LHCN-M2 (cell line): ENCODE data around the gene PTGES2. TPM values are rescaled to one million over a fixed set of nuclear protein-coding genes. Genes with fewer than 3 reads are reported as not detected.
"Not testable (repeated sequence)": the region's sequence is repeated elsewhere in the genome, so short reads cannot be mapped to it uniquely, and the experiment has no call there.

Experiments used
- DNase-seq: peaks from one replicate; pipeline ENCODE4 v3.0.0-alpha.2; 2012; ENCODE audit warnings: low read depth
- total RNA-seq: library from RNA; depleted of rRNA; stranded (reverse); fragments of >200 nt; gene quantifications from 2 replicates; pipeline ENCODE4 v1.2.3, GENCODE V29; 2014; rRNA removed

The PTGES2 gene
- total RNA-seq, 1 experiment from 2014 or later, result 62.8 TPM

DNA sequence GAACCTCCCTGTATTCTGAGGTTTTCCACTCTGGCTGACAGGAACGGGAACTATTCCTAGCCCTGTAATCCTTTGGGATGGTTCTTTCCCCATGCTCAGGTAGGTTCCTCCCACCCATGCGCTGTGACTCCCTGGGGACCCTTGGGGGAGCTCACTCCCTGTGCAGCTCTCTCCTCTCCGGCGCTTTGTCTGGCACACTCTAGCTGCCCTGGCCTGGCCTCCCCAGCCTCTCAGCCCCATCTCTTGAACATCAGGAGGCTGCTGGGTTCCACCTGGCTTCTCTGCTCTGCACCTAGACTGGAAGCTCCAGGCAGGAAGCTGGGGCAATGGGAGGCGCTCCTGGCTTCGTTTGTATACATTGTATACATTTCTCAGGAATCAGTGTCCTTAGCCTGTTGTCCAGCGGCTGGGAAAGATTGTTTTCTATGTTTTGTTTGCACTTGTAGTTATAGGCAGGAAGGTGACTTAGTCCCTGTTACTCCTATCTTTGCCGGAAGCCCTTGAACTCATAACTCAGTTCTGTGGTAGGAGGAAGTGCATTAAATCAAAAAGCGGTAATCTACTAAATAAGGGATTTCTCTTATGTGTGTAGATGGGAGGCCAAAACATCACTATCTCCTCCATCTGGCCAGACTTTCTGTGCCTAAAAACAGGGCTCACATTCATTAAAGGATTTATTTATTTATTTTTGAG lies 39.1 kb downstream of the PTGES2 start:
- DNase-seq, result no peak

DNA sequence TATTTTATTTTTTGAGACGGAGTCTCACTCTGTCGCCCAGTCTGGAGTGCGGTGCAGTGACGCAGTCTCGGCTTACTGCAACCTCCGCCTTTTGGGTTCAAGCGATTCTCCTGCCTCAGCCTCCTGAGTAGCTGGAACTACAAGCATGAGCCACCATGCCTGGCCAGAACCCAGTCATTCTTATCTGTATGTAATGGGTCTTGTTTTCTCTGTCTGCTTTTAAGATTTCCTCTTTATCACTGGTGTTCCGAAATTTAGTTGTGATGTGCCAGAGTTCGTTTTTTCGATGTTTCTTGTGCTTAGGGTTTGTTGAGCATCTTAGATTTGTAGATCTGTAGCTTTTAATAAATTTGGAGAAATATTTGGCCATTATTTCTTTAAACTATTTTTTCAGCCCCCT lies 40.3 kb downstream of the PTGES2 start:
- no peak for DNase-seq

DNA sequence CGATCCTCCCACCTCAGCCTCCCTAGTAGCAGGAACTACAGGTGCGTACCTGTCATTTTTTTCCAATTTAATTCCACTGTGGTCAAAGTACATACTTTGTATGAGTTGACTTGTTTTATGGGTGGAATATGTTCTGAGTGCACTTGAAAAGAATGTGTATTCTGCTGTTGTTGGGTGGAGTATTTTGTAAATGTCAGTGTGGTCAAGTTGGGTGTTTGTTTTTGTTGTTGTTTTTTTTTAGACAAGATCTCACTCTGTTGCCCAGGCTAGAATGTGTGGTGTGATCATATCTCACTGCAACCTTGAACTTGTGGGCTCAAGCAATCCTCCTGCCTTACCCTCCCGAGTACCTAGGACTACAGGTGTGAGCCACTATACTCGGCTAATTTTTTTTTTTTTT lies 41.6 kb downstream of the PTGES2 start:
- DNase-seq, result no peak

DNA sequence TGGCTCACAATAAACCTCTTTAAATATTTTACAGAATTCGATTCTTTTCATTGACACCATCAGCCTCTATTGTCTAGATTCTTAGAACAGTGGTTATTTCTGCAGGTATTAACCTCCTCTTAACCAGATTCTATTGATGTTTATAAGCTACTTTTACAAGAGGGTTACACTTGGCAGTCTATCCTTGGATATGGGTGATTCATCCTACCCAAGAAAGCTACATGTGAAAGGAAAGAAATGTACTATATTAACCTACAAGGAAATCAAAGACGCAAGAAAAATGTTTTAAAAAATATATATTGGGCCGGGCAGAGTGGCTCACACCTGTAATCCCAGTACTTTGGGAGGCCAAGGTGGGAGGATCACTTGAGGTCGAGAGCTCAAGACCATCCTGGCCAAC lies 42.8 kb downstream of the PTGES2 start:
- no peak for DNase-seq

DNA sequence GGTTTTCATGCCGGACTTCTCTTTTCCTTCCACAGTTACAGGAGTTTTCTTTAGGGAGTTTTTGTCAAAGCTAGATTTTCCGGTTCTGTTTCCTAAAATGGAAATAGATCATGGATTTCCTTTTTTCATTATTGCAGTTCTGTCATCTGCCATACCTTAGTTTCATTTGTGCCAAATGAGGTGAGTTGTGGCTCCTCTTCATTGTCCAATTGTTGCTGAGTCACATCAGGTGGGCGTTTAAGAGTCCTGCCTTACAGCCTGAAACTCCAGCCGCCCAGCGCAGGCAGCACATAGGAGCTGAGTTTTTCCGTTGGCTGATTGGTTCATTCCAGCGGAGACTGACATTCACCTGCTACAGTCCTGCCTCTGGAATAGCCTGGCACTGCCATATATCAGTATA lies 45.4 kb downstream of the PTGES2 start:
- no peak for DNase-seq

DNA sequence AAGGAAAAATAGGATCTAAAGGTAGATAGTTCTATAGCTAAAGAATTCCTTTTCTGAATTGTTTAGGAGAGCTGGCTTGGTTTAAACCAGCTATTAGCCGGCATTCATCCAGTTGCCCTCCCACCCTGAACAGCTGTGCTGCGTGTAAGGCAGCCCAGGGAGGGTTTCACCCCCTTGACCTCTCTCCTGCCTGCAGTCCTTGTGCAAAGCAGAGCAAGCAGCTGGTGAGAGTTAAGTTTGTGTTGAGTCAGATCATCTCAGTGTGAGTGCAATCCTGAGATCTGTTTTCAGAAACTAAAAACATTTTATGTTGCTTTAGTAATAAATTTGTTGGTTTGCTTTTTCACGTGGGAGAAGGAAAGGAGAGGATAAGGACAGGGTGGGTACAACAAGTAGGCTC lies 46.5 kb downstream of the PTGES2 start:
- DNase-seq, result peak; percentile 98

DNA sequence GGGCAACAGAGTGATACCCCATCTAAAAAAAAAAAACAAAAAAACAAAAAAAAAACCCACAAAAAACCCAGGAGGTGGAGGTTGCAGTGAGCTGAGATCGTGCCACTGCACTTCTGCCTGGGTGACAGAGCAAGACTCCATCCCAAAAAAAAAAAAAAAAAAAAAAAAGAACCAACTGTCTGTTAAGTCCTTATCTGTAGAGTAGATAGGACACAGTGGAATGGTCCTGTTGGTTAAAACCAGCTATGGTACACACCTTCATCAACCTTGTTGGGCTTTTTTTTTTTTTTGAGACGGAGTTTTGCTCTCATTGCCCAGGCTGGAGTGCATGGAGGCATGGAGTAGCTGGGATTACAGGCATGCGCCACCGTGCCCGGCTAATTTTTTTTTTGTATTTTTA lies 47.3 kb downstream of the PTGES2 start:
- no peak for DNase-seq

DNA sequence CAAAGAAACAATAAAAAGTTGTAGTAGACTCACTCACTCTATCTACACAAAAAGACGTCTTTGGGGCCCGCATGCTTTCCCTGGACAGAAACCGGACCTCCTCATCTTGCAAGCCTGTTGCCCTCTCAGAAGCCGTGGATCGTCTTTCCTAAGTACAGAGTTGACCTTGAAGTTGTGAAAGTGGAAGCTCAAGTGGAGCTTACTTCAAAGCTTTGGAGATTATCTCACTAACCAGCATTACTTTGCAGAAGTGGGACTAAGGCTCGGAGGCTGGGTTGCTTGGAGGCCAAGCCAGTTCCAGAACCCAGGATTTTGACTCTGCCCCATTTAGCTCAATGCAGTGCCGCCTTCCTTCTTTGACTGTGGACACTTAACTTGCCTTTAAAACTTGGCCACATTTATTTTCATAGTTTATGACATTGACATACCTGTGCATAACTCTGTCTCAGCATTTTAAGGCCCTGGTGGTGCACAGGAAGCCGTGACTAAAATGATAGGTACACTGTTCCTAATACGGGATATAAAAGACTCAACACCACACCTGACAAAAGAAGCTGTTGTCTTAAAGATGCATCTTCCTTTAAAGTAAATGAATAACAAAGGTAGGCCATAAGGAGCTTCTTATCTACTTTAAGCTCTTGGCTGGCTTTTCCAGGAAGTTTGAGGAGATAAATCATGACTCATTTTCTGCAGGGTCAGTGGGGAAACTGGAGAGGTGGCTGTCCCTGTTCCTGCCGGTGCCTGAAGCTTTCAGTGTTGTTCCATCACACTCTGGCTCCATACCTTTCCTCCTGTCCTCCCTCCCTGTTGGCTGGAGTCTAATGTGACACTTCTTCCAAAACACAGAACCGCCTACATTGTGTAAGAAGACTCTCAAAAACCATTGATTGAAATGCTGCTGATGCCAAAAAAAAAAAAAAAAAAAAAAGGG lies 48.8 kb downstream of the PTGES2 start:
- DNase-seq, result no peak

DNA sequence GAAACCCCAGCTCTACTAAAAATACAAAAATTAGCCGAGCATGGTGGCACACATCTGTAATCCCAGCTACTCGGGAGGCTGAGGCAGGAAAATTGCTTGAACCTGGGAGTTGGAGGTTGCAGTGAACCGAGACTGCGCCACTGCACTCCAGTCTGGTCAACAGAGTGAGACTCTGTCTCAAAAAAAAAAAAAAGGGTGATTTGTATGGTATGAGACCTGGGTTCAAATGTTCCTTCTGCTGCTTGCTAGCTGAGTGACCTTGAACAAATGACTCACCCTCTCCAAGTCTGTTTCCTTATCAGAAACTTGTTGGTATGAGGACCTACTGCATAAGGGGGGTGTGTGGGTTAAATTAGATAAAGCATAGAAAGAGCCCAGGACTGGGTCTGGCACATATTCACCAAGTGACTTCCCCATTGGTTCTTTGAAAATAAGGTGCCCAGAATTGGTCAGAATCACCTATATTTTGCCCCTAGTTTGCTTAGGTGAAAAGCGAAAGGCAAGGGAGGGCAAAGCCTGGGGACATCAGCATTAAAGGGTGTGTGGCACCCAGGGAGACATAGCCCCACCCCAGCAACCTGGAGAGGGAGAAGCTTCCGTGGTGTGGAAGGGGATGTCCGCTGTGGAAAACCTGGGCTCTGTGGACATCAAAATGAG lies 49.6 kb downstream of the PTGES2 start:
- DNase-seq, result no peak

DNA sequence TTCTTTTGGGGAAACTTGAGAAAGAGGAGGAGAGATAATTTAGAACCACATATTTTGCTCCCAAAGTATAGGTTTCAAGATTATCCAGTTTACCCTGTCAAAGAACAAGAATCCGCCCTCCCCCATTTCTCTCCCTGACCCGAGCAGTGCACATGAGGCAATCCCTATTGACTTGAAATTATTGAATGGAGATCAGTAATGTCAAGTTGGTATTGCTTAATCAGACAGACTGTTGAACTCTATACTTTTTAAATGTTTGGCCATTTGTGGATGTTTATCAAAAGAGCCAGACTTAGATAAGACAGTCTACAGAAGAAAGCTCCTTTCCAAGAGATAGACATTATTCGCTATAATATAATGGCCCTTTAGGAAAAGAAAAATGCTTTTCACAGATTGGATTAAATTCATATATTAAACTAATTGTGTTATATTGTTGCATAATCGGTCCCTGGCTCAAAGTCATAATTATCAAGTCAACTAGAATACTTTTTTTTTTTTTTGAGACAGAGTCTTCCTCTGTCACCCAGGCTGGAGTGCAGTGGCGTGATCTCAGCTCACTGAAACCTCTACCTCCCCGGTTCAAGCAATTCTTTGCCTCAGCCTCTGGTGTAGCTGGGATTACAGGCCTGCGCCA lies 54.2 kb downstream of the PTGES2 start:
- no peak for DNase-seq

DNA sequence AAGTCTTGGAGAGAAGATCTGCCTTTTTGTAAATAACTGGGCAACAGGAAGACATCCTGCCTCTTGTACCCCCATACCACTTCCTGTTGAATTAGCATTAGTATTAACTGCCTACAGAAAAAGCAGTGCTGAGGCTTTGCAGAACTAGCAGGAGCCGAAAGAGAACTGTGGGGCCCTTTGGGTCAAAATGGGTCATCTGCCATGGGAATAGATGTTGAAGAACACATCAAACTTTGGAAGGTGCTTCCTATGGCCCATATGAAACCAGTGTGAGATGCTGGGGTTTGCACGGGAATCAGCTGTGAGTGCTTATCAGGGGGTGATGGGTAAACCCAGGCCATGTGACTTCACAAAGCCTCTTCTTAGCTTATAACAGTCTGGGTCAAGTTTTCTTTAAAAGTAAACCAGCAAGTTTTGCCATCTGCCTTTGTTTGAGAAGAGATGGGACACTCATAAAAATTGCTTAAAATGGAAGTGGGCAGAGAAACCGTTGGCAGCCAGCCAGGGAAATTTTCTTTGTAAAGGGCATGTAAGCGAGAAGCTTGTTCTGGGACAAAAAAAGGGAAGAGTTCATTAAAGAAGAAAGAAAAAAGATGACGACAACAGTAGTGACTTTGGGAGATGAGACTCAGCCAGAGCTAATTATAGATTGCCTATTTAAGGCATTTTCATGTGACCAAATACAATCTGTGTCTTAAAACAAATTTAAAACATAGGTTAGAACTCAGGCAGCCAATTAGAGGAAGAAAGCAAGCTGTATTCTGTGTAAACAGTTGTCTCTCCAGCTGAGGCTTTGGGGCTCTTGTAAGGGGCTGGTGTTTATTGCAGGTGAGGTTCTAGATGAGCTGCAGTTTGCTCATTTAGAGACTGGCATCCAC lies 55.1 kb downstream of the PTGES2 start:
- DNase-seq, result peak; percentile 88

DNA sequence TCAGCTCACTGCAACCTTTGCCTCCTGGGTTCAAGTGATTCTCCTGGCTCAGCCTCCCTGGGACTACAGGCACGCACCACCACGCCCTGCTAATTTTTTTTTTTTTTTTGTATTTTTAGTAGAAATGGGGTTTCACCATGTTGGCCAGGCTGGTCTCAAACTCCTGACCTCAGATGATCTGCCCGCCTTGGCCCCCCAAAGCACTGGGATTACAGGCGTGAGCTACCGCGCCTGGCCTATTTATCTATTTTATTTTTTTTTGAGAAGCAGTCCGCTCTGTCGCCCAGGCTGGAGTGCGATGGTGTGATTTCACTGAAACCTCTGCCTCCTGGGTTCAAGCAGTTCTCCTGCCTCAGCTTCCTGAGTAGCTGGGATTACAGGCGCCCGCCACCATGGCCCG lies 56.1 kb downstream of the PTGES2 start:
- not testable (repeated sequence) for DNase-seq

DNA sequence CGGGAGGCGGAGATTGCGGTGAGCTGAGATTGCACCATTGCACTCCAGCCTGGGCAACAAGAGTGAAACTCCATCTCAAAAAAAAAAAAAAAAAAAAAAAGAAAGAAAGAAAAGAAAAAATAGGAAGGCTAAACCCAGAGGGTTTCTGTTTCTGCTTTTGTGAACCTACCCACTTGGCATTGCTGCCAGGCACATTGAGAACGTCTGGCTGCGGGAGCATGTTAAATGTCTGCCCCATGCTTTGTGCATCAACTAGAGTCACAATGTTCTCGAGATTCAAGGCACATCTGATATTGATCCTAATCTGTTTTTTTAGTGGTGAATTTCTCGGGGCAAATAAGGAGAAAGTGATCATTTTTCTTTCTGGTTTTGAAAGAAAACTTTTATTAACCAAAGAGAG lies 56.7 kb downstream of the PTGES2 start:
- DNase-seq, result no peak

Other genes with a start within 250 kb of the PTGES2 start
- gene ST6GALNAC6, start 228.1 kb downstream of the PTGES2 start, total RNA-seq, result 105 and 110 TPM in 2 replicates
- 41.6 and 50.9 TPM in 2 replicates for gene ST6GALNAC4, start 210.7 kb downstream of the PTGES2 start, total RNA-seq
- gene PIP5KL1, start 197.0 kb downstream of the PTGES2 start, total RNA-seq, result 2.0 and 2.6 TPM in 2 replicates
- 29.0 and 29.5 TPM in 2 replicates for gene DPM2, start 189.9 kb downstream of the PTGES2 start, total RNA-seq
- gene EEIG1, start 146.7 kb downstream of the PTGES2 start, total RNA-seq, result 4.8 and 12.2 TPM in 2 replicates
- 13.5 and 14.0 TPM in 2 replicates for gene NAIF1, start 60.4 kb downstream of the PTGES2 start, total RNA-seq
- gene SLC25A25, start 59.5 kb downstream of the PTGES2 start, total RNA-seq, result 24.9 and 25.2 TPM in 2 replicates
- not detected in 2 replicates for gene LCN2, start 21.7 kb upstream of the PTGES2 start, total RNA-seq
- gene BBLN, start 32.5 kb upstream of the PTGES2 start, total RNA-seq, result 180 and 197 TPM in 2 replicates
- 43.8 and 57.0 TPM in 2 replicates for gene CIZ1, start 63.8 kb upstream of the PTGES2 start, total RNA-seq
- gene DNM1, start 75.7 kb upstream of the PTGES2 start, total RNA-seq, result 0.17 TPM in 1 of 2 replicates, not detected in the other
- gene GOLGA2, start 148.3 kb upstream of the PTGES2 start, total RNA-seq, result 73.2 and 76.5 TPM in 2 replicates
- 40.9 and 41.7 TPM in 2 replicates for gene SWI5, start 148.5 kb upstream of the PTGES2 start, total RNA-seq
- gene TRUB2, start 194.7 kb upstream of the PTGES2 start, total RNA-seq, result 15.6 and 19.2 TPM in 2 replicates
- 32.9 and 40.1 TPM in 2 replicates for gene COQ4, start 195.1 kb upstream of the PTGES2 start, total RNA-seq
- 37.3 and 37.5 TPM in 2 replicates for gene SLC27A4, start 212.8 kb upstream of the PTGES2 start, total RNA-seq
- 46.4 and 49.4 TPM in 2 replicates for gene URM1, start 243.6 kb upstream of the PTGES2 start, total RNA-seq